ENCODE data around the gene APOL2.

APOL2 gene

GRCh38 chr22:36247955-36248354, 8.6 kb upstream of the APOL2 start:
- H3K9ac ChIP-seq (ENCODE audit: low read length): no peak overlapping the region
- H3K9me2 ChIP-seq (replicated peaks; ENCODE audit: insufficient read depth, low read length): no peaks in the 10 kb centered on the region
- peaks cover 4% of the 10 kb centered on the region; the same call in 1 of the 2 replicates for H3K79me2 ChIP-seq (ENCODE audit: low read length)
- no peak overlapping the region for H3K4me2 ChIP-seq (ENCODE audit: low read depth, low read length)
- H2AFZ ChIP-seq (ENCODE audit: low read length): no peak overlapping the region
- no peak overlapping the region for H3K27ac ChIP-seq (ENCODE audit: low read length)
- no peaks in the 10 kb centered on the region for H3F3A ChIP-seq (ENCODE audit: insufficient read depth, low read length)
- no peak overlapping the region for H3K4me3 ChIP-seq (ENCODE audit: low read length)
- TF ChIP-seq EZH2phosphoT487 (IDR thresholded peaks at IDR 0.05; ENCODE audit: low read length) (no peak), EZH2 (optimal IDR thresholded peaks at IDR 0.05; ENCODE audit: low read depth, low read length) (no peak)
- no peaks in the 10 kb centered on the region for H3K9me3 ChIP-seq (replicated peaks; ENCODE audit: insufficient read depth, low read length)
- no peaks in the 10 kb centered on the region for H3K27me3 ChIP-seq (replicated peaks; ENCODE audit: insufficient read depth, low read length)
- no peaks in the 10 kb centered on the region for H3K36me3 ChIP-seq (replicated peaks; ENCODE audit: insufficient read depth, low read length)
- H3K4me1 ChIP-seq (ENCODE audit: low read length): peaks cover 13% of the 10 kb centered on the region; the same call in 1 of the 2 replicates
- no peaks in the 10 kb centered on the region for H4K20me1 ChIP-seq (ENCODE audit: insufficient read depth, low read length)
- no peak for DNase-seq

GRCh38 chr22:36246718-36247117, 7.4 kb upstream of the APOL2 start:
- no peak for TF ChIP-seq EZH2phosphoT487 (IDR thresholded peaks at IDR 0.05; ENCODE audit: low read length)
- TF ChIP-seq, protein P1, sequence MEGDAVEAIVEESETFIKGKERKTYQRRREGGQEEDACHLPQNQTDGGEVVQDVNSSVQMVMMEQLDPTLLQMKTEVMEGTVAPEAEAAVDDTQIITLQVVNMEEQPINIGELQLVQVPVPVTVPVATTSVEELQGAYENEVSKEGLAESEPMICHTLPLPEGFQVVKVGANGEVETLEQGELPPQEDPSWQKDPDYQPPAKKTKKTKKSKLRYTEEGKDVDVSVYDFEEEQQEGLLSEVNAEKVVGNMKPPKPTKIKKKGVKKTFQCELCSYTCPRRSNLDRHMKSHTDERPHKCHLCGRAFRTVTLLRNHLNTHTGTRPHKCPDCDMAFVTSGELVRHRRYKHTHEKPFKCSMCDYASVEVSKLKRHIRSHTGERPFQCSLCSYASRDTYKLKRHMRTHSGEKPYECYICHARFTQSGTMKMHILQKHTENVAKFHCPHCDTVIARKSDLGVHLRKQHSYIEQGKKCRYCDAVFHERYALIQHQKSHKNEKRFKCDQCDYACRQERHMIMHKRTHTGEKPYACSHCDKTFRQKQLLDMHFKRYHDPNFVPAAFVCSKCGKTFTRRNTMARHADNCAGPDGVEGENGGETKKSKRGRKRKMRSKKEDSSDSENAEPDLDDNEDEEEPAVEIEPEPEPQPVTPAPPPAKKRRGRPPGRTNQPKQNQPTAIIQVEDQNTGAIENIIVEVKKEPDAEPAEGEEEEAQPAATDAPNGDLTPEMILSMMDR (IDR thresholded peaks at IDR 0.05; ENCODE audit: low read length): no peak
- TF ChIP-seq EZH2 (optimal IDR thresholded peaks at IDR 0.05; ENCODE audit: low read depth, low read length): no peak
- H3K27me3 ChIP-seq (replicated peaks; ENCODE audit: insufficient read depth, low read length): no peaks in the 10 kb centered on the region
- no peak for DNase-seq
- 0 out of 2 replicates have a peak, but pooled peaks cover 9% of the 10 kb centered on the region for H3K4me1 ChIP-seq (ENCODE audit: low read length)
- H3K4me3 ChIP-seq (ENCODE audit: low read length): no peak overlapping the region
- no peak overlapping the region for H3K4me2 ChIP-seq (ENCODE audit: low read depth, low read length)
- no peaks in the 10 kb centered on the region for H3K79me2 ChIP-seq (ENCODE audit: low read length)
- no peaks in the 10 kb centered on the region for H3K36me3 ChIP-seq (replicated peaks; ENCODE audit: insufficient read depth, low read length)
- no peaks in the 10 kb centered on the region for H3F3A ChIP-seq (ENCODE audit: insufficient read depth, low read length)
- no peaks in the 10 kb centered on the region for H3K9me3 ChIP-seq (replicated peaks; ENCODE audit: insufficient read depth, low read length)
- no peak overlapping the region for H3K27ac ChIP-seq (ENCODE audit: low read length)
- no peak overlapping the region for H2AFZ ChIP-seq (ENCODE audit: low read length)
- H3K9me2 ChIP-seq (replicated peaks; ENCODE audit: insufficient read depth, low read length): no peaks in the 10 kb centered on the region
- no peaks in the 10 kb centered on the region for H4K20me1 ChIP-seq (ENCODE audit: insufficient read depth, low read length)
- H3K9ac ChIP-seq (ENCODE audit: low read length): no peak overlapping the region

- Histone ChIP-seq H3K9ac (ENCODE audit: low read length) (no peak overlapping the region), H3K4me3 (ENCODE audit: low read length) (no peak overlapping the region), H3K4me2 (ENCODE audit: low read depth, low read length) (no peak overlapping the region)
These were observed 6.6 kb upstream of the APOL2 start for GRCh38 chr22:36245805-36246356.

More at GRCh38 chr22:36245805-36246356, 6.6 kb upstream of the APOL2 start:
- TF ChIP-seq EZH2phosphoT487 (IDR thresholded peaks at IDR 0.05; ENCODE audit: low read length) (no peak), EZH2 (optimal IDR thresholded peaks at IDR 0.05; ENCODE audit: low read depth, low read length) (no peak)
- TF ChIP-seq, protein P1 (IDR thresholded peaks at IDR 0.05; ENCODE audit: low read length): no peak
- Histone ChIP-seq H3K27me3 (replicated peaks; ENCODE audit: insufficient read depth, low read length) (no peaks in the 10 kb centered on the region), H3K9me2 (replicated peaks; ENCODE audit: insufficient read depth, low read length) (no peaks in the 10 kb centered on the region), H3K27ac (ENCODE audit: low read length) (no peak overlapping the region), H3K9me3 (replicated peaks; ENCODE audit: insufficient read depth, low read length) (no peaks in the 10 kb centered on the region), H3K4me1 (ENCODE audit: low read length) (0 out of 2 replicates have a peak, but pooled peaks cover 9% of the 10 kb centered on the region), H4K20me1 (ENCODE audit: insufficient read depth, low read length) (no peaks in the 10 kb centered on the region), H3K79me2 (ENCODE audit: low read length) (no peaks in the 10 kb centered on the region), H2AFZ (ENCODE audit: low read length) (no peak overlapping the region), H3K36me3 (replicated peaks; ENCODE audit: insufficient read depth, low read length) (no peaks in the 10 kb centered on the region), H3F3A (ENCODE audit: insufficient read depth, low read length) (no peaks in the 10 kb centered on the region)
- no peak for DNase-seq
